HTR-8/SVneo (cell line): ENCODE data around the gene RBPJ.

Experiments used
- DNase-seq: peaks from one replicate; pipeline ENCODE4 v3.0.0; 2011; ENCODE audit warnings: low spot score, mixed read lengths; ENCODE audit not compliant: insufficient read length
- FAIRE-seq: peaks from 2 replicates; lab custom pipeline; 2011; peaks lifted over from hg19 to GRCh38; lab: Jason Lieb, UNC

RBPJ gene

DNA sequence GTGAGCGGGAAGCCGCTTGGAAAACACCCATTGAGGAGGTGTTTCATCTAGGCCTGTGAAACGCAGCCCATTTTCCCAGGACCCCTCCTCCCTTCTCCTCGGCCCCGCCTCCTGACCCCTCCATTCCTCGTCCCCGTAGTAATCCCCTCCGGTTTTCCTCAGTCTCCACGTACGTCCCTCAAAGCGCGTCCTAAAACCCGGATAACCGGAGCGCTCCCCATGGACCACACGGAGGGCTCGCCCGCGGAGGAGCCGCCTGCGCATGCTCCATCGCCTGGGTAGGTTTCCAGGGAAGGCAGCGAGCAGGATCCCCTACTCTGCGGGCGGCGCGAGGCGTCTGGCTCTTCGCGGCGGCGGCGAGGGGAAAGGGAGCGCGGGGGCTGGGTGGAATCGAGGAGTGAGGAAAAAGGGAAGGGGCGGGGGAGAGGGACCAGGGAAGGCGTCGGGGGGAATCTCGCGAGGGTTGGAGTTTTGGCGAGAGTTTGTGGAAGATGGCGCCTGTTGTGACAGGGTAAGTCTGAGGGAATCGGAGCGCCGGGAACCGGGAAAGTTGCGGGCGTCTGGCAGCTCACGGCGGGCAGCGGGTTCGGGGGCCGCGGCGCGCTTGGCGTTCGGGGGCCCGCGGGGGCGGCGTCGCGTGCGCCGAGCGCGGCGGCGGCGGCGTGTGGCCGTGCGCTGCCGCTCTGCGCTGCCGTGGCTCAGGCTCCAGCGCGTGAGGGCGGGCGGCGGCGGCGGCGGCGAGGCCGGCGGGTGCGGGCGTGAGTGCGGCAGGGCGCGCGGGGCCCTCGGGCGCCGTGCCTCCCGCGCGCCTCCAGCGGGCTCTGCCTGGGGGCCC, at the start of gene RBPJ:
RBPJ (plus strand) TSS at position 477 of the 835 bp plus-strand sequence; CDS start at position 492, 15 bp downstream.
- FAIRE-seq: peak; percentile 49
- peak; percentile 86 for DNase-seq

DNA sequence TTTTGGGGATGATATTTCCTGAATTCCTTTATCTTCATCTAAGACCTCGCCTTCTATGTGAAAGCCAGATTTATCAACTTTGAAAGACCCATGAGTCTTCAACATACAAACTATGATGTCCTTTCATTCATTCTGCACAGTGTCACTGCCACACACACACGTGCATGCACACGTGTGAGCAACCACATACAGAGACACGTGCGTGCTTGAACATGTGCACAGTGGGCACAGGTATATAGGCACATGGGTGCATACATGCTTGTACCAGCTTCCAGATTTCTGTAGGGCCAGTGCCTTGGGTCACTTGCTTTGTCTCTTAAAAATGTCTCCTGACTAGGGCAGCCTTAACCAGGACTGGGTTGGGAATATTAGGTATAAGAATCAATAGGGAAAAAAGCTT, 49.1 kb upstream of the RBPJ start:
- FAIRE-seq: peak; percentile 87
- DNase-seq: no peak

DNA sequence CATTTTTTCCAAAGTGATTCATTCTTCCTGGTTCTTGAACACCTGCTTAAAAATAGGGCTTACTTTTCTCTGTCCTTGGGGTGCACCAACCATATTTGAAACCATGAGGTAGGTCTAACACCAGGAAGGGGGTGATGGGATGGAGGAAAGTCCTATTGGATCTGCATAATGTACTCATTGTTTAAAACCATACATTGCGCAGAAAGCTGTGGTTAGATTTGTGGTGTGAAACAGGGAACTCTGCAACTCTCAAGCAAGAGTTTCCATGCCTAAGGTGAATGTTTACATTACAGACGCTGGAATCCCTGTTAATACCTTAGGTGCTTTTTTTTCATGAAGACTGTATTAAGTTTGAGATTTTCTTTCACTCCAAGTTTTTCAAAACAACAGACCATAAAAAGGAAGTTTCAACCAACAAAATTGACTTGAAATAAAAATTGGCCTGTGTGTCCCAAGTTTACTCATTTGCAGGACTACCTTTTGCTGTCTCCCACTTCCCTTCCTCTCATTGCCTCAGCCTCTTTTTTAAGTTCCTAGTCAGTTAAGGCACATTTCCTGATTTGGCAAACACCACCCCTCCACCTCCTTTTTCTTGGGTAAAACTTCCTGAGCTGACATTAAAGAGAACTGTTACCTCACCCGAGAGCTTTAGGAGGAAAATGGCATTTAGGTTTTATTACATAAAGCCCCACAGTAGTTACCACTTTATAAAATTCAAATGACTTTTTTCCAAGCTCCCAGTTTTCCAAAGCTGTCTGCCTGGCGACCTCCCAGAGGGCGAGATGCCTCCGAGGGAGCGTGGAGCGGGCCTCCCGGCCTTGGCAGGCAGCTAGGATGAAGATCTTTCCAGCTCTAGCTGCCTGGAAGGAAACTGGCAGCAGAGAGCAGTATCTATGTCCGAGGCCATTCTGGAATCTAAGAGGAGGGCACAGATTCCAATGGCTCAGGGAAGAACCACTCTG, 47.9 kb upstream of the RBPJ start:
- DNase-seq: no peak
- no peak for FAIRE-seq

DNA sequence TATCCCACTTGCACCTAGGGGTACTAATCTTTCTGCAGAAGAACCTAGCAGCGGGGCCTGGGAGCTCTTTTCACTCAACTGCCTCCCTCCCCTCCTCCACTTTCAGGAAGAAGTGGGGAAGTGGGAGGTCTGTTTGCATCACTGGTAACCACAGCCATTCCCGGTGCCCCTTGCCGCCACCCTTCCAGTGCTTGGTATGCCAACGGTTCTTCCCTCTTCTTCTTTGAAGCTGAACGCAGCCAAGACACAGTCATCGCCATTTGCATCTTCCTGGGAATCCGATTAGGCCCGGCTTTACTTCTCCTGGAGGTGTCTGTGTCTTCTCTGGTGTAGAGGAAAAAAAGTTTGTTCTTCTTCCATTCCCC, 47.2 kb upstream of the RBPJ start:
- DNase-seq: no peak
- FAIRE-seq: no peak

DNA sequence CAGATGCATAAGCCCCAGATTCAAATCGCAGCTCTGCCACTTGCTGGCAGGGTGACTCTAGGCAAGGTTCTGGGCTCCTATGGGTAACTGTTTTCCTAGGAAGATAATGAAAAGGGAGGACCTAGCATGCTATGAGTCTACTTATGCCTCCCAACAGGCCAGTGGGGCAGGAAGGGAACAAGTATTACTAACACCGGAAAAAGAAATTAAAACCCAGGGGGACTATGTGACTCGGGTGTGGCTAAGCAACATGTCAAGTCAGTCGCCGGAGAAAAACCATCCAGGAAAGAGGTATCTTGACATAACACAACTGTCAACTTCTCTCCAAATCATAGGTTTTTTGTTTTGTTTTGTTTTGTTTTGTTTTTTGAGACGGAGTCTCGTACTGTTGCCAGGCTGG, 45.5 kb upstream of the RBPJ start:
- DNase-seq (no peak), FAIRE-seq (no peak)

DNA sequence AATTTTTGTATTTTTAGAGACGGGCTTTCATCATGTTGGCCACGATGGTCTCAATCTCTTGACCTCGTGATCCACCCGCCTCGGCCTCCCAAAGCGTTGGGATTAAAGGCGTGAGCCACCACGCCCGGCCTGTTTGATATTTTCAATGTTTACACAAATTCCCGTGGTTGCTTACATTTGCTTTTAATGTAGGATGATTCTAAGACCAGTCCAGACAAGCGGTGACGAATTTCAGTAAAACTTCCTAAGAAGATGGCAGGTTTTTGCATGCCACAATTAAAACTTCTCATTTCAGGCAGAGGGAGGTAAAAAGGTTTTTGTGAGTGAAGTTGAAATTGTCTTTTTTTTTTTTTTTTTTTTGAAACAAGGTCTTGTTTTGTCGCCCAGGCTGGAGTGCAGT, 41.4 kb upstream of the RBPJ start:
- FAIRE-seq: no peak

DNA sequence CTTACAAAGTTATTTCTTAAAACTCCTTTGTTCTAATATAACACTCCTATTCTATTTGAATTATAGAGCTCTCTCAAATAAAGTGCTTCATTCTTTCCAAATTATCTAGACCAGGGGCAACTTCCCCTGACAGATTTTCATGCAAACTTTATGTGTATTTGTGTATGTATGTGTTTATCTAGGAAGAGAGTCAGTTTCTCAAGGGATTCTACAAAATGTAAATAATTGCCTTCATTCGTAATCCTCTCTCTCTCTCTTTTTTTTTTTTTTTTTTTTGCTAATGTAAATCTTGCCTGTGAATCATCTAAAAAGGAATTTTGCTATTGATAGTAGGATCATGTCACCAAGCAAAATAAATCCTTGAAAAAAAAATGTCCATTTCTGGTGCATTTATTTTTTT, 38.9 kb upstream of the RBPJ start:
- FAIRE-seq: no peak

More for the DNA sequence above, 41.4 kb upstream of the RBPJ start:
- no peak for DNase-seq

DNA sequence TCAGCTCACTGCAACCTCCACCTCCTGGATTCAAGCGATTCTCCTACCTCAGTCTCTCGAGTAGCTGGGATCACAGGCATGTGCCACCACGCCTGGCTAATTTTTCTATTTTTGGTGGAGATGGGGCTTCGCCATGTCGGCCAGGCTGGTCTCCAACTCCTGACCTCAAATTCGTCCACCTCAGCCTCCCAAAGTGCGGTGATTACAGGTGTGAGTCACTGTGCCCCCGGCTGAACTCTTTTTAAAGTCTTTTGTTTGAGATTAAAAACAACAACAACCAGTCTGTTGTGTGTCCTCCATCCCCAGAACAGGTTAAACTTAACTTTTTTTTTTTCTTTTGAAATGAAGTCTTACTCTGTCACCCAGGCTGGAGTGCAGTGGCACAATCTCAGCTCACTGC, 36.3 kb upstream of the RBPJ start:
- no peak for DNase-seq
- no peak for FAIRE-seq

More for the DNA sequence above, 38.9 kb upstream of the RBPJ start:
- DNase-seq: no peak

DNA sequence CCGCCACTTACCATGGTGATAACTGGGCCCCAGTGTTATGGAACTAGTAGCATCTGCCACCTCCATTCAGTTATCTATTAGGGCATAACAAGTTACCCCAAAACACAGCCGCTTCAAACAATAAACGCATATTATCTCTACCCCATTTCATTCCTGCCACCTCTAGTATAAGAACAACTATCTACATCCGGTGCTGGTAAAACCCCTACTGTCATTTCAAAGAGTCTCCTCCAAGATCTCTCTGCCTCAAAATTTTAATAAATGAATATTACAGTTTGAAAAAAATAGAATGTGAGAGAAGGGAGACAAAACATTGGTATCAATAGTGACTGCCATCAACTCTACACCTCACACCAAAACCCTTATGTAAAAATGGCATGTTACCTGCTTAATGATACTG, 35.5 kb upstream of the RBPJ start:
- FAIRE-seq (no peak), DNase-seq (no peak)

DNA sequence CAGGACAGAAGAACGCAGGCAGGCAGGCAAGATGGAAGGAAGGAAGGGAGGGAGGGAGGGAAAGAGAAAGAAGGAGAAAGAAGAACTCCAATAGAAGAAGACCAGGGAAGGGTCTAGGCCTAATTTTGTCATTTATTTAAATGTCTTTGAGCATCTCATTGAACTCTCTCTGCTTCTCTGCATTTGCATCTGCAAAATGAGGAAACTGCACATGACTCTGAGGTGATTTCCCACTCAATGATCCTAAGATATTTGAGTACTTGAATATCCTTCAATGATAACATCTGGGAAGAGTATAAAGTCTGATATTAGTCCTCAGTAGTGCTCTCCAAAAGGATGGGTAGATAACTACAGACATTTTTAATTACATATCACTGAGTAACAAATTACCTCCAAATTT, 33.1 kb upstream of the RBPJ start:
- no peak for DNase-seq
- FAIRE-seq: no peak

DNA sequence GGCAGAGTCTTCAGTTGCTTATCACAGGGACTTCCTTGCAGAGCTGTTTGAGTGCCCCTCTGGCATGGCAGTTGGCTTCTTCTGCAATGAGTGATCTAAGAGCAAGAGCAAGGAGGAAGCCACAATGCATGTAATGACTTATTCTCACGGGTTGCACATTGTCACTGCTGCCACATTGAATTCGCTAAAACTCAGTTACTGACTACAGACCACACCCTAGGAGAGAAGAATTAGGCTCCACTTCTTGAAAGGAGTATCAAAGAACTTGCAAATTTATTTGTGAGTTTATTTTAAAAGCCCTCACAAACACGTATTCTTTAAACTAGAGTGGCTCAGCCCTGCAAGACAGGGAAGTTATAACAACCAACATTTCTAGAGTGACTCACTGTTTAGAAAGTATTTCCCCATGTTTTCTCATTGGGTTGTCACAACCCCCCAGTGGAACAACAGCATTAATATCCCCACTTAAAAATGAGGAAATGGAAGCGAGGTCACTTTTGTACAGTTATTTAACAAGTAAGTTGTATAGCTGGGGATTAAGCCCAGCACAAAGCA, 32.4 kb upstream of the RBPJ start:
- DNase-seq: no peak
- FAIRE-seq: no peak

DNA sequence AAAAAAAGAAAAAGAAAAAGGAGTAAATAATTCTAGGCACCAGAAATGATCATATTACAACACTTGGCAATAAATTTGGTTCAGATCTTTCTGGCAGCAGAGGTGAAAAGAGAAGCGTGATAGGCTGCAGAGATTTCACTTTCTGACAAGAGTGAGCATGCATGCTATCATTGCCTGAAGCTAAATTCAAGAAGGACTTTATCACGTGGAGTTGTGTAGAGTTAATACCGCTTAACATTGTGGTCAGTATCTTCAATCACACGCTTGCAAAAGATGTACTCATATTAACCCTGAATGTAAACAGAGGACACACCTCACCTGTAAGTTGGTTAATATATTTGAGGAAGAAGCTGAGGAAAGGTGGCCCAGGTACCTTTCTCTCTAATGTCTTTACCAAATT, 31.4 kb upstream of the RBPJ start:
- FAIRE-seq (peak; percentile 23), DNase-seq (no peak)

DNA sequence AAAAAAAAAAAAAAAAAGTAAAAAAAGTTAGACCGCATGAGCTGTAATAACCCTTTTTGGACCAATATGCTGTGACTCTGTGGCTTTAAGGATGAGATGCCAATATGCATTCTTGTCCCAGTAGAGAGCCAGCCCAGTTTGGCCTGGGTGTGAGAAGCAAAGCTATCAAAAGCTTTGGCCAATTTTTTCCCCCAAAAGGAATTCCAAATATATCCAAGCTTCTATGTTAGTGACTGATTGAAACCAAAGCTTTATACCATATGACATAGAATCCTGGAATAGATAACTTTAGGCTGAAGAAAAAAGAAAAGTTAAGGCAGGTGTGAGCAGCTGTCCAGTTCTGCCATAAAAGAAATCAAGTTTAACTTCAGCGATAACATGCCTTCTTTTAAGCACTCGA, 30.5 kb upstream of the RBPJ start:
- FAIRE-seq (no peak), DNase-seq (no peak)

DNA sequence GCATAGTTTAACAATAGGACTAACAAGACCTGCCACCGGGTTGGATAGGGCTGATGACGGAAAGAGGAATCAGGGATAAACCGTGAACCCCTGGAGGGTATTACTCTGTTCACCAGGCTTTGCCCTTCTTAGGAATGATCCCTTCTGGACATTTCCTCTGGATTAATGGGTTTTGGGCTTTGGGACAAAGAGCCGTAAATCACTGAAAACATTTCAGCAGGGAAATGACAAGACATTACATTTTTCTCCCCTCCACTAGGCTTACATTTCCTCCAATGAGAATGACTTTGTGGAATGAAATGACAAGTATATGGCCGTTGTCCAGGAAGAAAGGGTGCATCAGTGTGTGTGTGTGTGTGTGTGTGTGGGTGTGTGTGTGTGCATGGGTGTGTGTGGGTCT, 25.9 kb upstream of the RBPJ start:
- FAIRE-seq (peak; percentile 78), DNase-seq (no peak)

DNA sequence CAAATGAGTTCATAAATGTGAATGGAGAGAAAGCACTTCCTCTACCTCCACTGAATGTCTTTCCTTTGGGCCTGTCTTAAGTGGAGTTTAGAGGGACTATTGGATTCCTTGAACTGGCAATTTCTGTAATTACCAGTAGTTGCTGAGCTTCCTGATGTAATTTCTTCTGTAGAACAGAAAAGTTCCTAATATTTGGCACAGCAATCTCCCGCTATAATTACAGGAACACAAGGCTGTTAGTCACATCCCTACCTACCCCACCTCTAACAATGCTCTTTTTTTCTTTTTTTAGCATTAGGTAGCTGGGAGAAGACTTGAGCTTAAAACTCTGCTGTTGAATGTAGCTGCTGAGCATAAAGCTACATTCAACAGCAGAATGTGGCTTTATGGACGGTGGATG, 24.8 kb upstream of the RBPJ start:
- no peak for DNase-seq
- no peak for FAIRE-seq

DNA sequence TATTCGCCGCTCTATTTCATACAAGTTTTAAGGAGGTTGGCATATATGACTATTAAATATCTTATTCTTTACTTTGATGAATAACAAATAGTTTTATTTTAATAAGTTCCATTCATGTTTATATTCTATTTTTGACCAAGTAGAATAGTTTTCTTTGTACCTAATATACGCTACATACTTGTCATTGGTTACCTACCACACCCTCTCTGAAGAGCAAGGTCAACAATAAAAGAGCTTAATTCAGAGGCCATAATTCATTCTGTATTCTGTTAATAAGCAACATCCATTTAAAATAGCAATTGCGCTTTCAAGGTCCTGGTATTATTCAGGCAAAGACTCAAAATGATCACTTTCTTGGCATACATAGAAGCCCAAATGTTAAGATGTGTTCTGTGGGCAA, 24.3 kb upstream of the RBPJ start:
- FAIRE-seq (no peak), DNase-seq (no peak)

DNA sequence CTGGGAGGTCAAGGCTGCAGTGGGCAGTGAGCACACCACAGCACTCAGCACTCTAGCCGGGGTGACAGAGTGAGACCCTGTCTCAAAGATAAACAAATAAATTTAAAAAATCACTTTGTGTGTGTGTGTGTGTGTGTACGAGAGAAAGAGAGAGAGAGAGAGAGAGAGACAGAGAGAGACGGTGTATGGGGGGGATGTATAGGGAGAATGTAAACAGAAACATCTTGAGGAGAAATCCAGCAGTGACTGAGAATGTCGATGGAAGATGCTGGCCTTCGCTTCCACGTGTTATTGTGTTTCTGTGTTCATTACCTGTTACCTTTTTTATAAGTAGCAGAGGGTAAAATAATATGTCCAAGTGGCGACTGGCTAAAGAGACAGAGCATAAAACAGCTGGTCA, 23.6 kb upstream of the RBPJ start:
- FAIRE-seq: no peak

DNA sequence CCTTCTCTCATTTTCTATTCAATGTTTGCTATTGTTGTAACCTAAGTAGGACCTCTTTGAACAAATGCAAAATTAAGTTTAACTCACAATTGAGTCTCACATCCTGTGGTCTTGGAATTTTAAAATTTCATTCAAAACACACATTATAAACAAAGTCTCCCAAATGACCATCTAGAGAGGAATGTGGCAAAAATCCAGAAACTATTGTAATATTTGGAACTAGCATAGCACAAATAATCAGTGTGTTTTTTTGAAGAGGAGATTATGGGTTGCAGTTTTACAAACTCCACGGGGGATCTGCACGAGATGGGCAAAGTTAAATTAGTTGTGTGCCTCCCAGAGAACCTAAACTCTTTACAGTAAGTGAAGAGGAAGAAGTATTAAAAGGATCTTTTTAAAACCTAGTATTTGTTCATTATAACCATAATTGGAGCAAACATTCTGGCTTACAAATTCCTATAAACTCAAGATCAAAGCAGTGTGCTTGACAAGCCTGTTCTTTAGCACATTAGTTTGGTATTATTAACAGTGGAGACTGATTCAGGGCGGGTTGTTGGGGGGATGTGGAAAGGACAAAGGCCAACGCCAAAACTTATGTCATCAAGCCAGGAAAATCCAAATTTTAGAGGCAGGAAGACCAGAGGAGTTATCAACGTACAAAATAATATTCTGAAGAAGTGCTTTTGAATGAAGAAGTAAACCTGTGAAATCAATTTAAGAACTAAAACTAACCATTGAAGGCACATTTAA, 22.4 kb upstream of the RBPJ start:
- no peak for DNase-seq

More for the DNA sequence above, 23.6 kb upstream of the RBPJ start:
- no peak for DNase-seq

DNA sequence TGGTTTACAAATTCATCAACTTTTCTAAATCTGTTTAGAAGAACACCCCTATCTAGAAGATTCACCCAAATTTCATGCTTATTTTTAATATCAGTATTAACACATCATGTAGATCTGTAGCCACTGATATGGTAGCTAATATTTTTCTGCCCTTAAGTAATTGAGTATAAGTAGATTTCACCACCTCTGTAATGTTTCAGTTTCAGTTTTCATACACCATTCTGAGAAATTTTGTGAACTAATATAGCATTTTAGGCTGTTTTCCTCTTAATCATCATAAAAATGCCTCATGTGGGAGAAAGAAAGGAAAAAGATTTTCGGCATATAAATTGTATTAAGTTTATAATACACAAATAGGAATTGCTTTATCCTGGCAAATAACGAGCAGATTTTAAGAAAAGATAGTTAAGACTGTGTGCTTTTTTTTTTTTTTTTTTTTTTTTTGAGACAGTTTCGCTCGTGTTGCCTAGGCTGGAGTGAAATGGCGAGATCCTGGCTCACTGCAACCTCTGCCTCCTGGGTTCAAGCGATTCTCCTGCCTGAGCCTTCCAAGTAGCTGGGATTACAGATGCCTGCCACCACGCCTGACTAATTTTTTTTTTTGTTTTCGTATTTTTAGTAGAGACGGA, 21.4 kb upstream of the RBPJ start:
- no peak for FAIRE-seq
- no peak for DNase-seq

More for the DNA sequence above, 22.4 kb upstream of the RBPJ start:
- no peak for FAIRE-seq
